HG02884 (cell line): ENCODE measurements around the gene DCC.

Experiments used
- ATAC-seq: cut with Tn5 transposase; IDR thresholded peaks from one replicate; pipeline ENCODE4 v1.9.1; 2021; ENCODE audit warnings: mild to moderate bottlenecking, moderate library complexity; ENCODE audit not compliant: unreplicated experiment

DCC gene

GRCh38 chr18:52339891-52340371 is at the start of gene DCC:
TSS of gene DCC (plus strand) at chr18:52340197. CDS start at chr18:52340788, 591 bp downstream.
- no peak for ATAC-seq

- no peak for ATAC-seq
Measured at GRCh38 chr18:52310651-52311050, 29.3 kb upstream of the DCC start.

GRCh38 chr18:52311331-52311730 is 28.7 kb upstream of the DCC start:
- ATAC-seq: no peak

- no peak for ATAC-seq
Measured at GRCh38 chr18:52312346-52312745, 27.7 kb upstream of the DCC start.

GRCh38 chr18:52313213-52313612 is 26.8 kb upstream of the DCC start:
- ATAC-seq: no peak

- ATAC-seq: no peak
Measured at GRCh38 chr18:52319424-52319983, 20.5 kb upstream of the DCC start.

- ATAC-seq: no peak
Measured at GRCh38 chr18:52322307-52322706, 17.7 kb upstream of the DCC start.

GRCh38 chr18:52323802-52324201 is 16.2 kb upstream of the DCC start:
- no peak for ATAC-seq

DNA sequence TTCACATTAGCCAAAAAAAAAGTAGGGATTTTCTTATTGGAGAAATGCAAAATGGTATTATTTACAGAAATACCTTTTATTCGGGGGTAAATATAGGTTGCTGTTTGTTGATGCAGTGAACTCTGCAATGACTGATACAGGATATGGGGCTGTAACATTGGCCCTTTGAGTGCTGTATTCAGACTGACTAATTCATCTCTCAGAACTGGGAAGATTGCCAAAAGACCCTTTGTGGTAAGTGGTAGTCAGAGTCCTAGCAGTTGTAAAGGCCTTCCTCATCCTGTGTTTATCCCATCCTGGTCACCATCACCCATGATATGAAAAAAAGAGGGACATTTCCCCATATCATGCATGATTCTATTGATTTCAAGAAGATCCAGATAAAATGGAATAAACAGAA is 14.0 kb upstream of the DCC start:
- no peak for ATAC-seq

- no peak for ATAC-seq
Measured at GRCh38 chr18:52333860-52334259, 6.1 kb upstream of the DCC start.

DNA sequence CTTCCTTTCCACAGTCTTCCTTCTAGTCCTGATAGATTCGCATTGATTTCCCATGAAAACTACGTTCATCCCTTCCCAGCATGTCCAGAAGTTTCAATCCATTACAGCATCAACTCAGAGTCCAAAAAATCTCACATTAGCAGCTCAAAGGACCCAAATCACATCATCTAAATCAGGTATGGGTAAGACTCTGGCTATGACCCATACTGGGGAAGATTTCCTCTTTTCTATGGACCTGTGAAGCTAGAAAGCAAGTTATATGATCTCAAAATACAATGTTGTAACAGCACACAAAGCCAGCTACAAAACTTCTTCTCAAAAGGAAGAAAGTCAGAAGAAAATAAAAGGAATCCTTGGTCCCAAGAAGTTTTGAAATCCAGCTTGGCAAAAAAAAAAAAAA is 5.7 kb upstream of the DCC start:
- no peak for ATAC-seq

DNA sequence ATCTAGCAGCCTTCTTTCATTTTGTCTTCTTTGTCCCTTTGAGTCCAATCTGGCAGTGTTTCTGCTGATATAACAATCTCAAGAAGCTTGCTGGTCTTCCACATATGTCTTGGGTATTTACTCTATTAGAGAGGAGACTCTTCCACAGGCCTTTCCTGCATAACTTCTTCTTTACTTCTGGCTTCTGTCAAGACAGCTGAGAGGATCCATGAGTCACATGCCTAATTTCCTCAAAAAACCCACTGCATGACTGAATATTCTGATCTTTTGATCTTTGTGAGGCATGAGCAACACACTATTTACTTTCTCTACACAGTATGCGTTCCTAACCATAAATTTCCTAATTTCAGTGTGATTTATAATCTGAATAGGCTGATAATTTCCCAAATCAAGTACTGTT is 5.1 kb upstream of the DCC start:
- ATAC-seq: no peak

- no peak for ATAC-seq
Measured at GRCh38 chr18:52337276-52337675, 2.7 kb upstream of the DCC start.

DNA sequence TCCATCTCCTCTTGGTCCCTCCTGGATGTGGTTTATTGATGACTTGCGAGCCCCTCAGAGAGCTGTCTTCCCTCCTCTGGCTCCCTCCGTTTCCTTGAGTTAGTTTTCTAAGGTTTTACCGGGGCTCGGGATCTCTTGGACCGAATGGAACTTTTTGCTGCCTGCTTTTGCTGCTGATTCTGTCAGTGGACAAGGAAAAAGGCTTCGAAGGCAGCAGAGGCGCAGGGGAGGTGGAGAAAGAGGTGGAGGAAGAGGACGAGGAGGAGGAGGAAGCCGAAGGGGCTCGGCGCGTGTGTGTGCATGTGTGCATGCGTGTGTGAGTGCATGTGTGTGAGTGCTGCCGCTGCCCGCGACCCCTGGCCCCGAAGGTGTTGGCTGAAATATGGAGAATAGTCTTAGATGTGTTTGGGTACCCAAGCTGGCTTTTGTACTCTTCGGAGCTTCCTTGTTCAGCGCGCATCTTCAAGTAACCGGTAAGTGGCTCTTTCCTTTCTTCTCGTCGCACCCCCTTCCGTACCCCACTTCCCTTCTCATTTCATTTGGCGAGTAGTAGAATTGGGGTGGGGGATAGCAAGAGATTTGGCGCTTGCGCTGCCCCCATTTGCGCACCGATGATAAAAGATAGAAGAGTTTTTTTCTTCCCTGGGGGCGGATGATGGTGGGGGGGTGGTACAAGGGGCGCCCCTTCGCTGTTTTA is 557 bp downstream of the DCC start:
- no peak for ATAC-seq

GRCh38 chr18:52341103-52341432 is 1.1 kb downstream of the DCC start:
- no peak for ATAC-seq

DNA sequence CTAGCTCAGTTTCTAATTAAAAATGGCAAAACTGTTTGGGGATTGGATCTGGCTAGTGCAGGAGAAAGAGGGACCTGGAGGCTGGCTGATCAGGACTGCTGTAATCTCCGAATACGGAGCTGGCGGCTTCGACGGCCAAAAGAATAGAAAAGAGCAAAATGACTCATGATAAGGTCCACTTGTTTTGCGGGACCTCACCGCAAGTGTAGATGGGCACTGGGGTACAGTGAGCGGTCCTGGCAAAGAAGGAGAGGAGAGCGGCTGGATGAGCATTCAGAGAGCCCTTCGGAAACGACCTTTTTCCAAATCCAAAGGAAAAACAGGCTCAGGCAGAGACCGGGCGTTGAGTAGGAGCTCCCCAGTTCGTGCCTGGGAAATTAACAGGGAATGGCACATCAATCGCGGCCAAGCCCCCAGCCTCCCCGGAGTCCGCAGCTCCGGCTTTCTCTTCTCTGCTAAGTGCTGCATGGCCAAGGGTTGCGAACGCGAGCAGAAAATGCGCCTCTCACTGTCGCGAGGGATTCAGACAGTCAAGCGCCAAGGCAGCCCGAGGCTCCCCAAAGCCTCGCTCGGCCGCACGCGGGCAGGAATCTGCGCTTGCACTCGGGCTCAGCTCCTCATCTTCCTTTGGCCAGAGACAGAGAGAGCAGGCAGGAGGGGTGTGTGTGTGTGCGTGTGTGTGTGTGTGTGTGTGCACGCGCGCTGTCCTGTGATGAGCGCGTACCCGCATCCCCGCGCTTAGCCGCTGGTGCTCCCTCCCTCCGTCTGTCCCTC is 1.8 kb downstream of the DCC start:
- ATAC-seq: no peak

DNA sequence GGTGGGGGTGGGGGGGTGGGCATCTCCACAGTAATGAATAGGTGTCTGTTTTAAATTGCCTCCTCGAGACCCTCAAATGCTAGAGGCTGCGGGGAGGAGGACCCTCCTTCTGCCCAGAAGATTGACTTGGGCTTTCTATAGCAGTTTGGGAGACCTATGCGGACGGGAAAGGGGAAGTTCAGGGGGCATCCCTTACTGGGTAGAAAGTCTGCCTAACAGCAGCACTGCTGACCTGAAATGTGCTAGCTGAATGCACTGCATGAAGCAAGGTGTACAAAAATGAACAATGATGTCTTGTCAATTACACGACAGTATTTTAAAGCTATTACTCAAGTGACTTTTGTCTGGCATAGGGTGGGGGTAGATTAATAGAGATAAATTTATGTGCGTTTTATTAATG is 2.5 kb downstream of the DCC start:
- no peak for ATAC-seq

GRCh38 chr18:52343138-52343537 is 3.1 kb downstream of the DCC start:
- ATAC-seq: no peak

GRCh38 chr18:52343731-52344340 is 3.8 kb downstream of the DCC start:
- ATAC-seq: no peak

DNA sequence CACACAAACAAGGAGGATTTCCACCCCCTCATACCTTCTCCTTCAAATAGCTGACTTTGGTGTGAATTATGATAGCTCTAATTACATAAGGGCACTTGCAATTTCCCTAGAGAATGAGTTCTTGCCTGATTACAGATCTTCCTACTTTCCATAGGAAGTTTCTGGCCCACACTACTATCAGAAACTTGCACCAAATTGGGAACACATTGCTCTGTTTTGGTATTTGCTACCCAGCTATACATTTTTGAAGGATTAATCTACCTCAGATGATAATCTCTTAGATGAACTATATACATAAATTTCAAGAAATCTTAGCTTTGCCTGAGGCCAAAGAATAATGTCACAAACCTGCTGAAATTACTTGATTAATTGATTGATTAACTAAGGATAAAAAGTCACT is 4.9 kb downstream of the DCC start:
- no peak for ATAC-seq

DNA sequence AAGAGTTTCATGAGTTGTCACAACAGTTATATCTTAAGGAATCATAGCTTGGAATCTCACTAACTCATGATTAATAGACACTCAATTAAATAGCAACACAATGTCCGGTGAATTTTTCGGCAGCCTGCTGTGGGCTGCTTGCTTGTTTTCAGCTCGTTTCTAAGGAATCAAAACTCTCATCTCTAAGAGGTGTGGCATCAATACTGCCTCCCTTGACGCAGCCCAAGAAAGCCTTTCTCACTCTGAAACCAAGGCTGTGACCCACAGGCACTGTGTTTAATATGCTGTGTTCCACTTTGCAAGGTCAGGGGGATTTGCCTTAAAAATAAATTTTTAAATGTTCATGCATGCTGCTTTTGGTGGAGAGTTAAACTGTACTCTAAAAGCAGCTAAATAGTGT is 5.4 kb downstream of the DCC start:
- ATAC-seq: no peak

DNA sequence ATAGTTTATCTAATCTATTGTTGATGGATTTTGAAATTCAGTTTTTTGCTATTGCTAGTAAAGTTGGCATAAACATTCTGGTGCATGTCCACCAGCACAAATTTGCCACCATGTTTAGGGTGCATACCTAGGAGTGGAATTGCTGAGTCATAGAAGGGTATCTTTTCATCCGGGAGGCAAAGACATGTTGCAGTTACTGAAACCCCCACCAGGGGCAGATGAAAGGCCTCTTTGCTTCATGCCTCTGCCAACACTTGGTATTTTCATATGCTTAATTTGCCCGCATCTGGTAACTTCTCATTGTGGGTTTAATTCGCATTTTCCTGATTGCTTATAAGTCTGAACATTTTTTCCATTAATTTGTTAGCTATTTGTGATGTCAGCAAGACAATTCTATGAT is 8.2 kb downstream of the DCC start:
- ATAC-seq: peak; percentile 57
